T-helper 1 cell treated with Interleukin-12 subunit alpha and Interleukin-12 subunit beta and Interleukin-4 antibody, amounts not matched to agents 30 ng/mL and 1 ng/mL, for 36 hours (primary cell): ENCODE measurements around the gene OST4. TPM values are rescaled to one million over a fixed set of nuclear protein-coding genes. Genes with fewer than 3 reads are reported as not detected.
"Not testable (repeated sequence)": the region's sequence is repeated elsewhere in the genome, so short reads cannot be mapped to it uniquely, and the experiment has no call there.

Source experiments
- intact Hi-C: fragments of 100-400 bp; cut with micrococcal nuclease; formaldehyde crosslinking; loops from one replicate; pipeline ENCODE4 v1.15.1; 2024
- total RNA-seq: library from RNA; stranded (reverse); gene quantifications from 2 replicates; pipeline ENCODE4 v1.2.3, GENCODE V29; 2022

Gene OST4
- total RNA-seq, 1 donor from 2014 or later: 390 TPM

DNA sequence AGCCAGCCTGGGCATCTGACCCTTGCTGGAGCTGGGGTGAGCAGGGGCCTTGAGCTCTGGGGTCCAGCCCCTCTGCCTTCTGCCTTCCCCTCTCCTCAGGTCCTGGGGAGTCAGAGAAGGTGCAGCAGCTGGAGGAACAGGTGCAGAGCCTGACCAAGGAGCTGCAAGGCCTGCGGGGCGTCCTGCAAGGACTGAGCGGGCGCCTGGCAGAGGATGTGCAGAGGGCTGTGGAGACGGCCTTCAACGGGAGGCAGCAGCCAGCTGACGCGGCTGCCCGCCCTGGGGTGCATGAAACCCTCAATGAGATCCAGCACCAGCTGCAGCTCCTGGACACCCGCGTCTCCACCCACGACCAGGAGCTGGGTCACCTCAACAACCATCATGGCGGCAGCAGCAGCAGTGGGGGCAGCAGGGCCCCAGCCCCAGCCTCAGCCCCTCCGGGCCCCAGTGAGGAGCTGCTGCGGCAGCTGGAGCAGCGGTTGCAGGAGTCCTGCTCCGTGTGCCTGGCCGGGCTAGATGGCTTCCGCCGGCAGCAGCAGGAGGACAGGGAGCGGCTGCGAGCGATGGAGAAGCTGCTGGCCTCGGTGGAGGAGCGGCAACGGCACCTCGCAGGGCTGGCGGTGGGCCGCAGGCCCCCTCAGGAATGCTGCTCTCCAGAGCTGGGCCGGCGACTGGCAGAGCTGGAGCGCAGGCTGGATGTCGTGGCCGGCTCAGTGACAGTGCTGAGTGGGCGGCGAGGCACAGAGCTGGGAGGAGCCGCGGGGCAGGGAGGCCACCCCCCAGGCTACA, 10.7 kb upstream of the OST4 start:
- intact Hi-C loops: loop anchor here (1.0 to 10.0 kb wide), 14 partner anchors 11 to 1793 kb away; partner anchors contain the start of genes ADGRF3, AGBL5, ATRAID and CENPA

DNA sequence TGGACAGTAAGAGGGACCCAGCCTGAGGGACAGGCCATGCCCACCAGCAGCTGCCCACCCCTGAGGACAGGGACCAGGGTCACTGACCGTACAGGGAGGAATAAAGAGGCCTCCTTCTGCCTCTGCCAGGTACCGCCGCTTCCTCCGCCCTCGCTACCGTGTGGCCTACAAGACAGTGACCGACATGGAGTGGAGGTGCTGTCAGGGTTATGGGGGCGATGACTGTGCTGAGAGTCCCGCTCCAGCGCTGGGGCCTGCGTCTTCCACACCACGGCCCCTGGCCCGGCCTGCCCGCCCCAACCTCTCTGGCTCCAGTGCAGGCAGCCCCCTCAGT, 9.1 kb upstream of the OST4 start:
- intact Hi-C loops: loop anchor here (2.0 to 10.0 kb wide), 4 partner anchors 293 to 1794 kb away; partner anchors contain the start of genes CENPA, IFT172, SLC4A1AP and SUPT7L

GRCh38 chr2:27080140-27080469, 8.7 kb upstream of the OST4 start:
- intact Hi-C loops: loop anchor here (2.0 to 10.0 kb wide), 4 partner anchors 293 to 1795 kb away; partner anchors contain the start of genes CENPA, IFT172, SLC4A1AP and SUPT7L

GRCh38 chr2:27079233-27080139, 8.0 kb upstream of the OST4 start:
- intact Hi-C loops: loop anchor here (2.0 to 10.0 kb wide), 4 partner anchors 292 to 1795 kb away; partner anchors contain the start of genes CENPA, IFT172, SLC4A1AP and SUPT7L

GRCh38 chr2:27078267-27079194, 7.1 kb upstream of the OST4 start, which contains the start of gene EMILIN1:
Gene EMILIN1, plus strand, starts transcription at chr2:27078615. Its CDS starts 451 bp downstream, at chr2:27079066.
- intact Hi-C loops: no loop called here

- intact Hi-C loops: no loop called here
These were observed 5.8 kb upstream of the OST4 start for GRCh38 chr2:27077231-27077630.

GRCh38 chr2:27076323-27076722, 4.9 kb upstream of the OST4 start:
- intact Hi-C loops: no loop called here

DNA sequence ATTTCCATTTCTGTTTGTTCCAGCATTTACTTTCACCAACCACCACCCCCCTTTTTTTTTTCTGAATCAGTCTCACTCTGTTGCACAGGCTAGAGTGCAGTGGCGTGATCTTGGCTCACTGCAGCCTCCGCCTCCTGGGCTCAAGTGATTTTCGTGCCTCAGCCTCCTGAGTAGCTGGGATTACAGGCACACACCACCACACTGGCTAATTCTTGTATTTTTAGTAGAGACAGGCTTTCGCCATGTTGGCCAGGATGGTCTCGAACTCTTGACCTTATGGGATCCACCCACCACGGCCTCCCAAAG, 4.1 kb upstream of the OST4 start:
- intact Hi-C loops: not testable (repeated sequence)

GRCh38 chr2:27074738-27075565, 3.5 kb upstream of the OST4 start:
- intact Hi-C loops: loop anchor here (5.0 kb wide), 3 partner anchors 552 to 1817 kb away; partner anchors contain the start of genes ADGRF3, CCDC121, GPN1 and SELENOI

- intact Hi-C loops: loop anchor here (5.0 kb wide), 3 partner anchors 554 to 1819 kb away; partner anchors contain the start of genes ADGRF3, CCDC121, GPN1 and SELENOI
These were observed 2.3 kb upstream of the OST4 start for GRCh38 chr2:27073782-27074181.

GRCh38 chr2:27072920-27073319, 1.5 kb upstream of the OST4 start:
- intact Hi-C loops: loop anchor here (5.0 kb wide), 3 partner anchors 554 to 1819 kb away; partner anchors contain the start of genes ADGRF3, CCDC121, GPN1 and SELENOI

DNA sequence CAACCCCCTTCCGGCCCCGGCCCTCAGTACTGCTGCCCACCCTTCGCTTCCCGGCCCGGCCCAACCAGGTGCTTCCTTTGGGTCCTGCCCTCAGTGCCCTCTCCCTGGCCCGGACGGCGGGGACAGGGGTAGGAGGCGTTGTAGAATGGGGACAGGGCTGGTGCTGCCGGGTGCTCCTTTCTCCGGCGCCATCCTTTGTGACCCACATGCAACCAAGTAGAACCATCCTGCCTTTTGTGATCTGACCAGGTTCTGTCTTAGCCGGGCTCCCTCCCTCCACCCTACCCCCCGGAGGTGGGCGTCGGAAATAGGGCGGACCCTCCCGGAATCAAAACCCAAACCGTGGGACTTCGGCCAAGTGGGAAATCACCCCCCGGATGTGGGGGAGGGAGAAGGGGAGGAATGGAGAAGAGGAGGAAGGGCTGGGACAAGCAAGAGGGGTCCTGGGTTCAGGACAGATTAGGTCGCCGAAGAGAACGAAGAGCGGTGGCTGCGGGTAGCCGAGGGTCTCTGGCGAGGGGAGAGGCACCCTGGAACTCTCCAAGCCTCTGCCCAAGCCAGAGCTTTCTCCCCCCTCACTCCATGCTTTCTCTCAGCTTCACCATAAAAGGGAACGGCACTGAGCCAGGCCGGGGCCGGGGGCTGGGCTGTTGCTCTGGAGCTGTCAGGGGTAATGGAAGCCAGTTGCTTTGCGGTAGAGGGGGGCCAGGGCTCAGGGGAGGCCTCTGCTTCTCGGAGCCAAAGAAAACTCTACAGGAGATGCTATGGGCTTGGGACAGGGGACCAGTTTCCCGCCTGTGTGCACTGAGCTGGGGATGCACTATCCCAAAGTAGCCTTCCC, 756 bp upstream of the OST4 start:
- intact Hi-C loops: loop anchor here (1.0 to 5.0 kb wide), 8 partner anchors 9 to 1820 kb away; partner anchors contain the start of genes ADGRF3, CCDC121, GPN1 and KHK

GRCh38 chr2:27070653-27071276, 689 bp downstream of the OST4 start:
- intact Hi-C loops: loop anchor here (1.0 to 5.0 kb wide), 8 partner anchors 11 to 1822 kb away; partner anchors contain the start of genes ADGRF3, CCDC121, GPN1 and KHK

- intact Hi-C loops: loop anchor here (5.0 kb wide), 3 partner anchors 557 to 1822 kb away; partner anchors contain the start of genes ADGRF3, CCDC121, GPN1 and SELENOI
These were observed 1.4 kb downstream of the OST4 start for GRCh38 chr2:27069961-27070618.

GRCh38 chr2:27069436-27069835, 2.0 kb downstream of the OST4 start:
- intact Hi-C loops: no loop called here

DNA sequence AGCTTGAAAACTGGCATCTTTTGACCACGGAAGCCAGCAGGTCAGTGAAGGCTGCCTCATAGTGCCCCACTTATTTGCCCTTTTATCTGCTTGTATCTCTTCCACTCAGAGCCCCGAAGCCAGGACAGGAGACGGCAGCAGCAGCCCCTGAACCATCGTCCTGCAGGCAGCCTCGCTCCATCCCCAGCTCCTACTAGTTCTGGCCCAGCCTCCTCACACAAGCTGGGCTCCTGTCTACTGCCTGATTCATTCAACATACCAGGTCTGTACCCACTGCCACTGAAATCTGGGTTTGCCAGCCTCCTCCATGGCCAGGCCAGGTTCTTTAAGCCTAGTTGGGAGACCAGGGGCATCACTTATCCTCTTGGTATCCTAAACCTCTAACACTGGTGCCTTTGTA, 4.1 kb downstream of the OST4 start:
- intact Hi-C loops: no loop called here

DNA sequence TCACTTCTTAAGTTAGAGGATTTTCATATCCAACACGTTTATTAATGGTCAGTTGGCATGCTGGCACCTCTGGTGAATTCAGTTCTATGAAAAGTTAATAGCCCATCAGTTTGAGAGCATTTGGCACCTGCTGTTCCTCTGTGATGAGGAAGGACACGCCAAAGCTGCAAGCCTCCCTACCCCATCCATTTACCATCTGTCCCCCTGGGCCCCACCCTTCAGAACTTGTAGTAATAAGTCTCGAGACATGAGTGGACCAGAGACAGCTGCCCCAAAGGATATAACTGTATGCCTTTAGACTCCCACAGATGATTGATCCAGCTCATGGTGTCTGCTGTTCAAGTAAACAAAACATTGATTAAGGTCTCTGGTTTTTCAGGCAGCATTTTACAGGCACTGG, 6.3 kb downstream of the OST4 start:
- intact Hi-C loops: no loop called here

DNA sequence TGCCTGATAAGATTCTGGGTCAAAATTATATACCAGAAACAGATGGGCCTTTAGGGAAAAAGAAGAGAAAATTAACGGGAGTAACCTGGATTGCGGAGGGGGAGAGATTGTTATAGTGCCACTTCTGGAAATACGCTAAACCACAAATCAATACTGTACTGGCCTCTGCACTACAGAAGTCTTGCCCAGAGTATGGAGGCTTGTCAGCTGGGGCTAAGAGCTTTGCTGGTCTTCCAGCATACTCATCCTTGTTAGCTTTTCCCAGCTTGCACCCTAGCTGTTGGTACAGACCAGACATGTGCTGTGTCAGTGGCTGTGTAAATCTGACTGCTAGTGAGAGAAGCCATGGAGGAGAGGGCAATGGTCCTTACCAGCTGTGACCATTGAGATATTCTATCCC, 11.1 kb downstream of the OST4 start:
- intact Hi-C loops: no loop called here
